Measurements from ENCODE around the gene GFOD1. TPM values are rescaled to one million over a fixed set of nuclear protein-coding genes. Genes with fewer than 3 reads are reported as not detected.

Gene GFOD1
- total RNA-seq, 2 experiments from 2014 or later, result 22.6 to 35.0 TPM

Other genes starting within 250 kb of the GFOD1 start
- gene TBC1D7, start 159.1 kb downstream of the GFOD1 start, total RNA-seq (2014; rRNA removed; shearing (Covaris generic)), result 52.9 and 69.2 TPM in 2 replicates
- 46.2 and 50.5 TPM in 2 replicates for gene TBC1D7, start 159.1 kb downstream of the GFOD1 start, total RNA-seq (2022)
- gene SIRT5, start 87.0 kb upstream of the GFOD1 start, total RNA-seq (2014; rRNA removed; shearing (Covaris generic)), result 13.5 and 17.6 TPM in 2 replicates
- 23.6 and 30.5 TPM in 2 replicates for gene SIRT5, start 87.0 kb upstream of the GFOD1 start, total RNA-seq (2022)
- 67.5 and 92.4 TPM in 2 replicates for gene NOL7, start 127.7 kb upstream of the GFOD1 start, total RNA-seq (2014; rRNA removed; shearing (Covaris generic))
- gene NOL7, start 127.7 kb upstream of the GFOD1 start, total RNA-seq (2022), result 91.0 and 103 TPM in 2 replicates
- gene RANBP9, start 224.2 kb upstream of the GFOD1 start, total RNA-seq (2014; rRNA removed; shearing (Covaris generic)), result 20.5 and 22.2 TPM in 2 replicates
- 35.0 and 41.6 TPM in 2 replicates for gene RANBP9, start 224.2 kb upstream of the GFOD1 start, total RNA-seq (2022)

All from OCI-LY7 (cell line).